HG02943 (cell line): ENCODE measurements around the gene DMXL1.

Experiments used
- ATAC-seq: cut with Tn5 transposase; IDR thresholded peaks from one replicate; pipeline ENCODE4 v1.9.1; 2021; ENCODE audit warnings: mild to moderate bottlenecking, low read depth, moderate library complexity; ENCODE audit not compliant: unreplicated experiment

The DMXL1 gene

GRCh38 chr5:119285070-119285916, 214.4 kb downstream of the DMXL1 start:
- no peak for ATAC-seq

GRCh38 chr5:119286511-119287488, 215.9 kb downstream of the DMXL1 start:
- no peak for ATAC-seq

- ATAC-seq = no peak
Observed at GRCh38 chr5:119287547-119288111, 216.7 kb downstream of the DMXL1 start.

GRCh38 chr5:119288379-119289033, 217.6 kb downstream of the DMXL1 start:
- ATAC-seq = no peak

- ATAC-seq = no peak
Observed at GRCh38 chr5:119289438-119290044, 218.7 kb downstream of the DMXL1 start.

GRCh38 chr5:119290161-119290569, 219.3 kb downstream of the DMXL1 start:
- ATAC-seq = peak; percentile 93

GRCh38 chr5:119290607-119291006, 219.7 kb downstream of the DMXL1 start:
- no peak for ATAC-seq

- ATAC-seq = no peak
Observed at GRCh38 chr5:119291056-119291455, 220.2 kb downstream of the DMXL1 start.

GRCh38 chr5:119291877-119292276, 221.0 kb downstream of the DMXL1 start:
- no peak for ATAC-seq

- ATAC-seq = no peak
Observed at GRCh38 chr5:119292701-119293515, 222.0 kb downstream of the DMXL1 start.

GRCh38 chr5:119293516-119293829, 222.6 kb downstream of the DMXL1 start:
- ATAC-seq = no peak
